OCI-LY1 (cell line): ENCODE results near the gene CACNG4.

Experiments used
- H2AFZ ChIP-seq: fragments of 200-600 bp; sonication (generic), shearing (Covaris generic); 2 replicates; pipeline ENCODE4 v1.6.0; 2014; ENCODE audit warnings: antibody characterized with exemption, mild to moderate bottlenecking, low read length
- H3F3A ChIP-seq: fragments of 200-600 bp; sonication (generic), shearing (Covaris generic); 2 replicates; pipeline ENCODE4 v1.6.0; 2014; ENCODE audit warnings: mild to moderate bottlenecking, antibody characterized with exemption, low read length, moderate library complexity; ENCODE audit not compliant: insufficient read depth
- H3K27ac ChIP-seq: fragments of 200-600 bp; sonication (generic); 2 replicates; pipeline ENCODE4 v1.5.1; 2014; ENCODE audit warnings: low read length, mixed run types, mild to moderate bottlenecking, low read depth; ENCODE audit not compliant: poor library complexity, severe bottlenecking
- H3K27me3 ChIP-seq: fragments of 200-600 bp; sonication (generic); 2 replicates; pipeline ENCODE4 v1.6.0; 2014; ENCODE audit warnings: antibody characterized with exemption, mild to moderate bottlenecking, low read length, moderate library complexity; ENCODE audit not compliant: insufficient read depth
- H3K36me3 ChIP-seq: fragments of 200-600 bp; sonication (generic); 2 replicates; pipeline ENCODE4 v1.6.1; 2014; ENCODE audit warnings: mild to moderate bottlenecking, antibody characterized with exemption, low read length, moderate library complexity, mixed read lengths; ENCODE audit not compliant: insufficient read depth
- H3K4me1 ChIP-seq: fragments of 200-600 bp; sonication (generic); 2 replicates; pipeline ENCODE4 v1.5.1; 2014; ENCODE audit warnings: mild to moderate bottlenecking, low read length, moderate library complexity; ENCODE audit not compliant: insufficient read depth, severe bottlenecking
- H3K4me2 ChIP-seq: fragments of 200-600 bp; sonication (generic), shearing (Covaris generic); 2 replicates; pipeline ENCODE4 v1.6.1; 2014; ENCODE audit warnings: low read length
- H3K4me3 ChIP-seq: fragments of 200-600 bp; sonication (generic); 2 replicates; pipeline ENCODE4 v1.5.1; 2014; ENCODE audit warnings: low read length, low read depth, mild to moderate bottlenecking, mixed read lengths; ENCODE audit not compliant: poor library complexity, severe bottlenecking
- H3K79me2 ChIP-seq: fragments of 200-600 bp; shearing (Covaris generic); 2 replicates; pipeline ENCODE4 v1.6.1; 2016; ENCODE audit warnings: mixed run types, low read length, mixed read lengths; ENCODE audit not compliant: insufficient read depth
- H3K9ac ChIP-seq: fragments of 200-600 bp; sonication (generic), shearing (Covaris generic); 2 replicates; pipeline ENCODE4 v1.6.1; 2014; ENCODE audit warnings: mild to moderate bottlenecking, low read length, mixed read lengths
- H3K9me2 ChIP-seq: fragments of 200-600 bp; sonication (generic), shearing (Covaris generic); 2 replicates; pipeline ENCODE4 v1.6.1; 2014; ENCODE audit warnings: low read depth, mild to moderate bottlenecking, low read length, mixed read lengths
- H3K9me3 ChIP-seq: fragments of 200-600 bp; shearing (Covaris generic); 2 replicates; pipeline ENCODE4 v1.6.1; 2014; ENCODE audit warnings: low read length, mixed read lengths
- H4K20me1 ChIP-seq: fragments of 200-600 bp; sonication (generic), shearing (Covaris generic); 2 replicates; pipeline ENCODE4 v1.6.0; 2016; ENCODE audit warnings: mild to moderate bottlenecking, low read length; ENCODE audit not compliant: insufficient read depth
- CTCF ChIP-seq: fragments of 200-600 bp; sonication (generic), shearing (Covaris generic); IDR thresholded peaks from 2 replicates; pipeline ENCODE4 v1.5.1; 2017; ENCODE audit warnings: mild to moderate bottlenecking, antibody characterized with exemption, low read length, moderate library complexity, mixed read lengths
- EZH2 ChIP-seq: fragments of 200-600 bp; sonication (generic), shearing (Covaris generic); IDR thresholded peaks from 2 replicates; pipeline ENCODE4 v1.8.0; 2017; ENCODE audit warnings: borderline replicate concordance, mixed run types, mild to moderate bottlenecking, antibody characterized with exemption, low read length, moderate library complexity, mixed read lengths

Gene CACNG4

DNA sequence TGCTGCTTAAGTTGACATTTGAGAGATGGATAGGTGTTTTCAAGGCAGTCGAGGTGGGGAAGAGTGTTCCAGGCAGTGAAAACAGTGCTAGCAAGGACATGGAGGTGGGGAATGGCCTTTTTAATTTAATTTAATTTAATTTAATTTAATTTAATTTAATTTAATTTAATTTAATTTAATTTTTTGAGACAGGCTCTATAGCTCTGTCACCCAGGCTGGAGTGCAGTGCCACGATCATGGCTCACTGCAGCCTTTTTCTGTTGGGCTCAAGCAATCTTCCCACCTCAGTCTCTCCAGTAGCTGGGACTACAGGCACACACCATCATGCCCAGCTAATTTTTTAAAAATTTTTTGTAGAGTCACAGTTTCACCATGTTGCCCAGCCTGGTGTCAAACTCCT, 32.2 kb upstream of the CACNG4 start:
- Histone ChIP-seq H2AFZ (no peak overlapping the region), H3K4me3 (no peak overlapping the region), H3K4me1 (no peaks in the 10 kb centered on the region), H3K79me2 (no peaks in the 10 kb centered on the region), H4K20me1 (no peaks in the 10 kb centered on the region), H3K9ac (no peak overlapping the region), H3K4me2 (no peak overlapping the region), H3F3A (no peaks in the 10 kb centered on the region), H3K9me3 (no peaks in the 10 kb centered on the region), H3K9me2 (no peaks in the 10 kb centered on the region), H3K27ac (no peak overlapping the region), H3K36me3 (no peaks in the 10 kb centered on the region; the same call in 1 of the 2 replicates), H3K27me3 (no peaks in the 10 kb centered on the region; the same call in 1 of the 2 replicates)
- TF ChIP-seq EZH2 (no peak), CTCF (no peak)

DNA sequence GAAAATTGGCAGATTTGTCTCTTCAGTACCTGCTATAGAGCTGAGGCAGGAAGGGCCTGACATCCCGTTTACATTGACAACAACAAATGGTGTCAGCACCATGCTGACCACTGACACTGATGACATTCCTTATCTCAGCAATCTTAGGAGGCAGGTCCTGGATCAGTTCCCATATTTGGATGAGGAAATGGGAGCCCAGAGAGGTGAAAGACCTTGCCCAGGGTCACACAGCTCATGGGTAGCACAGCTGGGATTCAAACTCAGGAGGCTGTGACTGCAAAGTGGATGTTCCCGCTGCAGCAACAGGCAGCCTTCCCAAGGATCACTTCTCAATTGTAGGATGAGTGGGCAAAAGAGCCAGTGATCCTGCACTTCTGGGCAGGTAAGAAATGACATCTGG, 30.5 kb upstream of the CACNG4 start:
- no peaks in the 10 kb centered on the region for H3K9me3 ChIP-seq
- no peak overlapping the region for H2AFZ ChIP-seq
- no peak for TF ChIP-seq EZH2
- H3K4me1 ChIP-seq: no peaks in the 10 kb centered on the region
- H3K36me3 ChIP-seq: no peaks in the 10 kb centered on the region; the same call in 1 of the 2 replicates
- H3K4me2 ChIP-seq: no peak overlapping the region
- H3K4me3 ChIP-seq: no peak overlapping the region
- no peak overlapping the region for H3K9ac ChIP-seq
- H4K20me1 ChIP-seq: no peaks in the 10 kb centered on the region
- H3K9me2 ChIP-seq: no peaks in the 10 kb centered on the region
- no peaks in the 10 kb centered on the region; the same call in 1 of the 2 replicates for H3K27me3 ChIP-seq
- H3K79me2 ChIP-seq: no peaks in the 10 kb centered on the region
- no peaks in the 10 kb centered on the region for H3F3A ChIP-seq
- no peak overlapping the region for H3K27ac ChIP-seq

DNA sequence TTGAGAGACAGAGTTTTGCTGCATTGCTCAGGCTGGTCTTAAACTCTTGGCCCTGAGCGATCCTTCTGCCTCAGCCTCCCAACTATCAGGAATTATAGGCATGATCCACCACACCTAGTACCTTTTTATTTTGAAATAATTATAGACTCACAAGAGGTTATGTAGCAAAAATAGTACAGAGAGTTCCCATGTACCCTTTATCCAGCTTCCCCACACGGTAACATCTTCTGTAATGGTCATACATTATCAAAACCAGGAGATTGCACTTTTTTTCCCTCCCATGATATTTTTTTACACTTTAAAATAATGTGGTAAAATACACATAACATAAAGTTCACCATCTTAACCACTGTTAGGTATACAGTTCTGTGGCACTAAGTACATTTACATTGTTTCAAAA, 28.8 kb upstream of the CACNG4 start:
- Histone ChIP-seq H3F3A (no peaks in the 10 kb centered on the region), H3K9me2 (no peaks in the 10 kb centered on the region), H3K27ac (no peak overlapping the region)

More for the DNA sequence above, 28.8 kb upstream of the CACNG4 start:
- H3K4me1 ChIP-seq: no peaks in the 10 kb centered on the region
- no peaks in the 10 kb centered on the region for H3K79me2 ChIP-seq
- no peak overlapping the region for H3K4me2 ChIP-seq
- peaks cover under 1% of the 10 kb centered on the region; the same call in 1 of the 2 replicates for H3K27me3 ChIP-seq
- no peak overlapping the region for H3K4me3 ChIP-seq
- H2AFZ ChIP-seq: no peak overlapping the region
- H4K20me1 ChIP-seq: no peaks in the 10 kb centered on the region
- TF ChIP-seq EZH2: no peak
- TF ChIP-seq CTCF: no peak
- H3K36me3 ChIP-seq: no peaks in the 10 kb centered on the region
- H3K9ac ChIP-seq: no peak overlapping the region
- H3K9me3 ChIP-seq: no peaks in the 10 kb centered on the region
